ENCODE data around the gene TRPM7. TPM values are rescaled to one million over a fixed set of nuclear protein-coding genes. Genes with fewer than 3 reads are reported as not detected.
"Not testable (repeated sequence)": the region's sequence is repeated elsewhere in the genome, so short reads cannot be mapped to it uniquely, and the experiment has no call there.

The TRPM7 gene
- total RNA-seq, 4 donors from 2014 or later: 57.3 to 97.5 (median 68.0) TPM

GRCh38 chr15:50576166-50576565 is 110.4 kb downstream of the TRPM7 start:
- peaks cover 0 to 89% (median 2%) of the 10 kb centered on the region in 3 donors for H3K36me3 ChIP-seq
- DNase-seq (ENCODE audit: low spot score in 2 of 2): no peak
- H3K27me3 ChIP-seq: no peaks in the 10 kb centered on the region
- no peaks in the 10 kb centered on the region for H3K4me1 ChIP-seq
- no peak overlapping the region for H3K4me3 ChIP-seq
- no peak overlapping the region for H3K27ac ChIP-seq
- no peaks in the 10 kb centered on the region for H3K9me3 ChIP-seq
- WGBS, 2 donors: 73 to 79% methylated on average over 1 of the region's 1 CpG
- no peak for TF ChIP-seq CTCF (IDR thresholded peaks at IDR 0.05)
- no peak for TF ChIP-seq POLR2A (IDR thresholded peaks at IDR 0.05)
- TF ChIP-seq EP300 (IDR thresholded peaks at IDR 0.05): no peak

DNA sequence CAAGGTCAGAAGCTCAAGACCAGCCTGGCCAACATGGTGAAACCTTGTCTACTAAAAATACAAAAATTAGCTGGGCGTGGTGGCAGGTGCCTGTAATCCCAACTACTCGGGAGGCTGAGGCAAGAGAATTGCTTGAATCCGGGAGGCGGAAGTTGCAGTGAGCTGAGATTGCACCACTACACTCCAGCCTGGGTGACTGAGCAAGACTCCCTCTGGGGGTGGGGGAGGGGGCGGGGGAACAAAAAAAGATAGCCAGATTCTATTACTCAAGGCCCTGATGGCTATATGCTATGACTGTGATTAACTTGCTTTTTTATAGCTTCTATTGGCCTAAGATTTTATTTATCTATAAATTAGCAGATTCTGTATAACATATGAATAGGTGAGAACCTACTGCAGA is 112.8 kb downstream of the TRPM7 start:
- not testable (repeated sequence) for H3K27me3 ChIP-seq; H3K4me3 ChIP-seq; H3K9me3 ChIP-seq; H3K4me1 ChIP-seq; H3K27ac ChIP-seq; DNase-seq (ENCODE audit: low spot score in 2 of 2)
- WGBS, 2 donors: 93 to 96% methylated on average over 5 of the region's 5 CpGs
- H3K36me3 ChIP-seq: peaks cover 0 to 90% (median 2%) of the 10 kb centered on the region in 3 donors

- no peak for DNase-seq (ENCODE audit: low spot score in 2 of 2)
- TF ChIP-seq EP300 (IDR thresholded peaks at IDR 0.05) (no peak), POLR2A (IDR thresholded peaks at IDR 0.05) (no peak), CTCF (IDR thresholded peaks at IDR 0.05) (no peak)
- no peaks in the 10 kb centered on the region for H3K4me1 ChIP-seq
- no peak overlapping the region for H3K4me3 ChIP-seq
- H3K36me3 ChIP-seq: peaks cover 0 to 62% (median 0%) of the 10 kb centered on the region in 3 donors
- no peaks in the 10 kb centered on the region for H3K27me3 ChIP-seq
- WGBS, 2 donors: 91 to 92% methylated on average over 4 of the region's 4 CpGs
- H3K27ac ChIP-seq: no peak overlapping the region
- H3K9me3 ChIP-seq: no peaks in the 10 kb centered on the region
These were observed 122.8 kb downstream of the TRPM7 start for GRCh38 chr15:50563756-50564155.

GRCh38 chr15:50562735-50563640 is 123.6 kb downstream of the TRPM7 start:
- peaks cover 0 to 63% (median 0%) of the 10 kb centered on the region in 3 donors for H3K36me3 ChIP-seq

DNA sequence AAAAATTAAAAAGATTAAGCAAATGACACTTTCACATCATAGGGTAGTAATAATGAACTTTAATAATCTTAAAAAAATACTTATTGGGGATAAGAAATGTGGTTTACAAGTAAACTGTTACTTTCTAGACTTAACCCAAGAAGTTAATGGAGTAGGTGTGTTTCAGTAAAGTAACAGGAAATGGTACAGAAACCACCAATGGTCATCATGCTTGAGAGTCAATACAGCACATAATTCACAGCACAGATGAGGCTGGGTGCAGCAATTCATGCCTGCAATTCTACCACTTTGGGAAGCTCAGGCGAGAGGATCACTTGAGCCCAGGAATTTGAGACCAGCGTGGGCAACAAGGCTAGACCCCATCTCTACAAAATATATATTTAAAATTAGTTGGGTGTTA is 128.6 kb downstream of the TRPM7 start:
- no peak for TF ChIP-seq CTCF (IDR thresholded peaks at IDR 0.05)
- TF ChIP-seq POLR2A (IDR thresholded peaks at IDR 0.05): no peak
- no peak for TF ChIP-seq EP300 (IDR thresholded peaks at IDR 0.05)
- DNase-seq (ENCODE audit: low spot score in 2 of 2): no peak
- Histone ChIP-seq H3K9me3 (no peaks in the 10 kb centered on the region), H3K27me3 (no peaks in the 10 kb centered on the region), H3K4me3 (no peak overlapping the region), H3K36me3 (peaks cover 0 to 53% (median 0%) of the 10 kb centered on the region in 3 donors), H3K27ac (no peak overlapping the region), H3K4me1 (no peaks in the 10 kb centered on the region)
- 96 to 100% methylated on average over 2 of the region's 2 CpGs for WGBS, 2 donors

More at GRCh38 chr15:50562735-50563640, 123.6 kb downstream of the TRPM7 start:
- Histone ChIP-seq H3K27me3 (no peaks in the 10 kb centered on the region), H3K4me1 (no peaks in the 10 kb centered on the region), H3K9me3 (no peaks in the 10 kb centered on the region), H3K4me3 (no peak overlapping the region), H3K27ac (no peak overlapping the region)
- no peak for DNase-seq (ENCODE audit: low spot score in 2 of 2)
- 77 to 79% methylated on average over 4 of the region's 4 CpGs for WGBS, 2 donors
- TF ChIP-seq CTCF (IDR thresholded peaks at IDR 0.05) (no peak), EP300 (IDR thresholded peaks at IDR 0.05) (no peak), POLR2A (IDR thresholded peaks at IDR 0.05) (no peak)

All from tibial nerve (tissue), 4 donors.